ENCODE data around the gene ATP9A. TPM values are rescaled to one million over a fixed set of nuclear protein-coding genes. Genes with fewer than 3 reads are reported as not detected.

ATP9A gene
- total and polyA plus RNA-seq, 2 of the 8 experiments (the other 6 are each of a cell fraction or from before 2014, with no cell fraction given): 5.0 to 6.4 TPM

GRCh38 chr20:51627586-51627985 is 140.6 kb downstream of the ATP9A start:
- Histone ChIP-seq H3K4ac (replicated peaks; ENCODE audit: insufficient read length, low read depth, low read length) (no peak overlapping the region), H3K9me3 (ENCODE audit: insufficient read depth in 2 of 2, low read depth in 1 of 2, low read length in 1 of 2) (no peaks in the 10 kb centered on the region), H2BK12ac (ENCODE audit: low read depth, low read length) (no peak overlapping the region), H3K4me3 (ENCODE audit: extremely low read depth in 1 of 4, insufficient read depth in 2 of 4, low read depth in 3 of 4, low read length in 4 of 4) (no peak overlapping the region), H3K14ac (ENCODE audit: insufficient read length) (no peak overlapping the region), H2BK120ac (replicated peaks; ENCODE audit: low read depth, low read length) (no peak overlapping the region), H2AK5ac (ENCODE audit: low read depth, low read length) (no peak overlapping the region), H3K79me2 (ENCODE audit: control insufficient read depth in 1 of 2, insufficient read depth in 2 of 2, low read length in 2 of 2) (no peaks in the 10 kb centered on the region), H3K79me1 (ENCODE audit: low read depth, low read length) (no peaks in the 10 kb centered on the region), H2BK5ac (ENCODE audit: low read depth, low read length) (no peak overlapping the region), H4K91ac (replicated peaks; ENCODE audit: insufficient read length, low read length) (no peak overlapping the region), H3K18ac (ENCODE audit: extremely low read depth, low read length) (no peak overlapping the region), H4K5ac (ENCODE audit: insufficient read length, low read depth, low read length) (no peak overlapping the region), H2BK20ac (ENCODE audit: low read length) (no peak overlapping the region), H3K27ac (ENCODE audit: low read depth, low read length) (no peak overlapping the region), H3K56ac (replicated peaks; ENCODE audit: insufficient read length, low read depth, low read length) (no peak overlapping the region), H3K9ac (replicated peaks in 1 of 4; ENCODE audit: extremely low read depth in 1 of 4, low read depth in 3 of 4, low read length in 3 of 4) (no peak overlapping the region), H4K20me1 (replicated peaks in 1 of 2; ENCODE audit: control insufficient read depth in 1 of 2, insufficient read depth in 2 of 2, low read length in 2 of 2) (no peaks in the 10 kb centered on the region), H3K23ac (ENCODE audit: insufficient read length) (no peak overlapping the region), H2BK15ac (ENCODE audit: low read length) (no peak overlapping the region), H3K36me3 (ENCODE audit: control insufficient read depth in 2 of 4, insufficient read depth in 4 of 4, low read length in 3 of 4) (no peaks in the 10 kb centered on the region), H3K27me3 (replicated peaks in 1 of 4; ENCODE audit: control insufficient read depth in 3 of 4, extremely low read depth in 1 of 4, insufficient read depth in 3 of 4, low read length in 3 of 4) (no peaks in the 10 kb centered on the region), H3K4me2 (ENCODE audit: insufficient read depth in 1 of 2, low read depth in 2 of 2, low read length in 2 of 2) (no peak overlapping the region), H3K4me1 (replicated peaks in 1 of 4; ENCODE audit: control insufficient read depth in 3 of 4, insufficient read depth in 4 of 4, low read length in 3 of 4) (peaks cover 0 to 2% (median 0%) of the 10 kb centered on the region in 4 experiments; a peak in 1 of 7 replicates), H4K8ac (ENCODE audit: extremely low read depth, insufficient read depth, low read length) (no peak overlapping the region), H3K23me2 (ENCODE audit: low read depth, low read length) (no peaks in the 10 kb centered on the region), H2AFZ (ENCODE audit: low read length) (no peak overlapping the region)
- DNase-seq (ENCODE audit: low read depth in 1 of 2, low spot score in 2 of 2): no peak
- TF ChIP-seq RFX5 (IDR thresholded peaks at IDR 0.05; ENCODE audit: borderline replicate concordance, low read depth, low read length): no peak
- no peak for TF ChIP-seq YY1 (IDR thresholded peaks at IDR 0.05; ENCODE audit: low read depth, low read length)
- no peak for TF ChIP-seq JUND (IDR thresholded peaks at IDR 0.05; ENCODE audit: low read length)
- CTCF ChIA-PET (ENCODE audit: partially characterized antibody): interaction anchor here (0.6 to 2.0 kb wide), 3 partner anchors 9 to 303 kb away, joined by 3 to 7 read pairs (median 3); no protein-coding TSS in a partner anchor
- 94% methylated on average over 10 of the region's 10 CpGs; no CpG with 5 or more reads in 1 of the 2 experiments for WGBS, 2 experiments (ENCODE audit: extremely low coverage in 1 of 2, insufficient coverage in 1 of 2, insufficient read length in 1 of 2, insufficient replicate concordance in 2 of 2, low coverage in 1 of 2, low lambda C conversion rate in 2 of 2, missing lambda C conversion rate in 1 of 2)
- FAIRE-seq: no peak
- POLR2A ChIA-PET (ENCODE audit: partially characterized antibody): interaction anchor here (0.6 kb wide), 1 partner anchor 12 kb away, joined by 3 read pairs; no protein-coding TSS in a partner anchor

Measured in H1 (cell line).